ENCODE results near the gene ITIH1. TPM values are rescaled to one million over a fixed set of nuclear protein-coding genes. Genes with fewer than 3 reads are reported as not detected.

ITIH1 gene
- total and polyA plus RNA-seq, 9 of the 15 experiments (the other 6 are each of a cell fraction or from before 2014, with no cell fraction given) = 0.31 TPM; not detected in 8

Small RNA genes within 50 kb of the gene (small RNA-seq; reads per million reads assigned to genes)
- gene AC006254.2 = not detected
- gene MUSTN1 = not detected

Other genes starting within 250 kb of the ITIH1 start
Only the 7 nearest of the 11 such genes appear.
- 157 and 168 TPM in 2 replicates for gene GNL3, start 91.6 kb upstream of the ITIH1 start, total RNA-seq (2014; rRNA removed)
- gene GNL3, start 91.6 kb upstream of the ITIH1 start, total RNA-seq (2014; rRNA removed; fragmentation: Illumina TruSeq; extraction: Trizol) = 240 and 284 TPM in 2 replicates
- 253 and 284 TPM in 2 replicates for gene GNL3, start 91.6 kb upstream of the ITIH1 start, total RNA-seq (2015; rRNA removed; fragmentation: Illumina TruSeq; extraction: Trizol)
- 132 and 146 TPM in 2 replicates for gene GNL3, start 91.6 kb upstream of the ITIH1 start, total RNA-seq (2021)
- gene GNL3, start 91.6 kb upstream of the ITIH1 start, polyA plus RNA-seq (2011; rRNA removed) = 156 and 166 TPM in 2 replicates
- 239 and 287 TPM in 2 replicates for gene GNL3, start 91.6 kb upstream of the ITIH1 start, polyA plus RNA-seq (2014; fragmentation: Illumina TruSeq; extraction: Trizol)
- gene GNL3, start 91.6 kb upstream of the ITIH1 start, polyA plus RNA-seq (2014; fragmentation: Nextera tagmentation; extraction: Ambion mirVana) = 100 to 1,000 TPM; 220 to 313 TPM
- gene GNL3, start 91.6 kb upstream of the ITIH1 start, polyA plus RNA-seq (2014; rRNA removed) = 210 and 219 TPM in 2 replicates
- 31.3 and 33.0 TPM in 2 replicates for gene GLT8D1, start 71.8 kb upstream of the ITIH1 start, total RNA-seq (2014; rRNA removed)
- gene GLT8D1, start 71.8 kb upstream of the ITIH1 start, total RNA-seq (2014; rRNA removed; fragmentation: Illumina TruSeq; extraction: Trizol) = 34.7 and 38.5 TPM in 2 replicates
- gene GLT8D1, start 71.8 kb upstream of the ITIH1 start, total RNA-seq (2015; rRNA removed; fragmentation: Illumina TruSeq; extraction: Trizol) = 33.1 and 34.8 TPM in 2 replicates
- 26.7 and 28.6 TPM in 2 replicates for gene GLT8D1, start 71.8 kb upstream of the ITIH1 start, total RNA-seq (2021)
- gene GLT8D1, start 71.8 kb upstream of the ITIH1 start, polyA plus RNA-seq (2011; rRNA removed) = 59.5 and 65.9 TPM in 2 replicates
- gene GLT8D1, start 71.8 kb upstream of the ITIH1 start, polyA plus RNA-seq (2014; fragmentation: Illumina TruSeq; extraction: Trizol) = 38.6 and 43.7 TPM in 2 replicates
- 10 to 100 TPM; 14.1 to 21.6 TPM for gene GLT8D1, start 71.8 kb upstream of the ITIH1 start, polyA plus RNA-seq (2014; fragmentation: Nextera tagmentation; extraction: Ambion mirVana)
- 33.7 and 34.4 TPM in 2 replicates for gene GLT8D1, start 71.8 kb upstream of the ITIH1 start, polyA plus RNA-seq (2014; rRNA removed)
- gene SPCS1, start 71.5 kb upstream of the ITIH1 start, total RNA-seq (2014; rRNA removed) = 66.4 and 85.0 TPM in 2 replicates
- gene SPCS1, start 71.5 kb upstream of the ITIH1 start, total RNA-seq (2014; rRNA removed; fragmentation: Illumina TruSeq; extraction: Trizol) = 110 and 134 TPM in 2 replicates
- 124 and 127 TPM in 2 replicates for gene SPCS1, start 71.5 kb upstream of the ITIH1 start, total RNA-seq (2015; rRNA removed; fragmentation: Illumina TruSeq; extraction: Trizol)
- gene SPCS1, start 71.5 kb upstream of the ITIH1 start, total RNA-seq (2021) = 103 and 110 TPM in 2 replicates
- 62.3 and 73.9 TPM in 2 replicates for gene SPCS1, start 71.5 kb upstream of the ITIH1 start, polyA plus RNA-seq (2011; rRNA removed)
- 127 and 141 TPM in 2 replicates for gene SPCS1, start 71.5 kb upstream of the ITIH1 start, polyA plus RNA-seq (2014; fragmentation: Illumina TruSeq; extraction: Trizol)
- 100 to 1,000 TPM; 504 to 567 TPM for gene SPCS1, start 71.5 kb upstream of the ITIH1 start, polyA plus RNA-seq (2014; fragmentation: Nextera tagmentation; extraction: Ambion mirVana)
- 107 and 136 TPM in 2 replicates for gene SPCS1, start 71.5 kb upstream of the ITIH1 start, polyA plus RNA-seq (2014; rRNA removed)
- gene NEK4, start 6.7 kb upstream of the ITIH1 start, total RNA-seq (2014; rRNA removed) = 15.5 and 17.5 TPM in 2 replicates
- 20.9 and 22.7 TPM in 2 replicates for gene NEK4, start 6.7 kb upstream of the ITIH1 start, total RNA-seq (2014; rRNA removed; fragmentation: Illumina TruSeq; extraction: Trizol)
- gene NEK4, start 6.7 kb upstream of the ITIH1 start, total RNA-seq (2015; rRNA removed; fragmentation: Illumina TruSeq; extraction: Trizol) = 21.3 and 23.4 TPM in 2 replicates
- 17.6 and 23.1 TPM in 2 replicates for gene NEK4, start 6.7 kb upstream of the ITIH1 start, total RNA-seq (2021)
- gene NEK4, start 6.7 kb upstream of the ITIH1 start, polyA plus RNA-seq (2011; rRNA removed) = 16.5 and 17.7 TPM in 2 replicates
- 13.3 and 16.6 TPM in 2 replicates for gene NEK4, start 6.7 kb upstream of the ITIH1 start, polyA plus RNA-seq (2014; fragmentation: Illumina TruSeq; extraction: Trizol)
- gene NEK4, start 6.7 kb upstream of the ITIH1 start, polyA plus RNA-seq (2014; fragmentation: Nextera tagmentation; extraction: Ambion mirVana) = 1 to 10 TPM; 5.8 to 6.9 TPM
- gene NEK4, start 6.7 kb upstream of the ITIH1 start, polyA plus RNA-seq (2014; rRNA removed) = 11.2 and 11.3 TPM in 2 replicates
- gene ITIH3, start 17.2 kb downstream of the ITIH1 start, total RNA-seq (2014; rRNA removed) = not detected in 2 replicates
- gene ITIH3, start 17.2 kb downstream of the ITIH1 start, total RNA-seq (2014; rRNA removed; fragmentation: Illumina TruSeq; extraction: Trizol) = 0.07 TPM in 1 of 2 replicates, not detected in the other
- gene ITIH3, start 17.2 kb downstream of the ITIH1 start, total RNA-seq (2015; rRNA removed; fragmentation: Illumina TruSeq; extraction: Trizol) = not detected in 2 replicates
- gene ITIH3, start 17.2 kb downstream of the ITIH1 start, total RNA-seq (2021) = 0.25 and 0.35 TPM in 2 replicates
- not detected in 2 replicates for gene ITIH3, start 17.2 kb downstream of the ITIH1 start, polyA plus RNA-seq (2011; rRNA removed)
- gene ITIH3, start 17.2 kb downstream of the ITIH1 start, polyA plus RNA-seq (2014; fragmentation: Illumina TruSeq; extraction: Trizol) = not detected in 2 replicates
- gene ITIH3, start 17.2 kb downstream of the ITIH1 start, polyA plus RNA-seq (2014; fragmentation: Nextera tagmentation; extraction: Ambion mirVana) = not detected
- gene ITIH3, start 17.2 kb downstream of the ITIH1 start, polyA plus RNA-seq (2014; rRNA removed) = not detected in 2 replicates
- gene ITIH4, start 53.1 kb downstream of the ITIH1 start, total RNA-seq (2014; rRNA removed) = 0.09 TPM in 1 of 2 replicates, not detected in the other
- gene ITIH4, start 53.1 kb downstream of the ITIH1 start, total RNA-seq (2014; rRNA removed; fragmentation: Illumina TruSeq; extraction: Trizol) = not detected in 2 replicates
- gene ITIH4, start 53.1 kb downstream of the ITIH1 start, total RNA-seq (2015; rRNA removed; fragmentation: Illumina TruSeq; extraction: Trizol) = not detected in 2 replicates
- 0.62 and 0.96 TPM in 2 replicates for gene ITIH4, start 53.1 kb downstream of the ITIH1 start, total RNA-seq (2021)
- 0.20 TPM in 1 of 2 replicates, not detected in the other for gene ITIH4, start 53.1 kb downstream of the ITIH1 start, polyA plus RNA-seq (2011; rRNA removed)
- not detected in 2 replicates for gene ITIH4, start 53.1 kb downstream of the ITIH1 start, polyA plus RNA-seq (2014; fragmentation: Illumina TruSeq; extraction: Trizol)
- not detected for gene ITIH4, start 53.1 kb downstream of the ITIH1 start, polyA plus RNA-seq (2014; fragmentation: Nextera tagmentation; extraction: Ambion mirVana)
- gene ITIH4, start 53.1 kb downstream of the ITIH1 start, polyA plus RNA-seq (2014; rRNA removed) = not detected in 2 replicates
- 0.18 TPM in 1 of 2 replicates, not detected in the other for gene MUSTN1, start 57.4 kb downstream of the ITIH1 start, total RNA-seq (2014; rRNA removed)
- gene MUSTN1, start 57.4 kb downstream of the ITIH1 start, total RNA-seq (2014; rRNA removed; fragmentation: Illumina TruSeq; extraction: Trizol) = not detected in 2 replicates
- 0.38 TPM in 1 of 2 replicates, not detected in the other for gene MUSTN1, start 57.4 kb downstream of the ITIH1 start, total RNA-seq (2015; rRNA removed; fragmentation: Illumina TruSeq; extraction: Trizol)
- 0.78 TPM in 1 of 2 replicates, not detected in the other for gene MUSTN1, start 57.4 kb downstream of the ITIH1 start, total RNA-seq (2021)
- not detected in 2 replicates for gene MUSTN1, start 57.4 kb downstream of the ITIH1 start, polyA plus RNA-seq (2011; rRNA removed)
- gene MUSTN1, start 57.4 kb downstream of the ITIH1 start, polyA plus RNA-seq (2014; fragmentation: Illumina TruSeq; extraction: Trizol) = 0.74 and 0.82 TPM in 2 replicates
- under 1 TPM in 1 of 2 experiments, not detected in 1; 0.15 TPM for gene MUSTN1, start 57.4 kb downstream of the ITIH1 start, polyA plus RNA-seq (2014; fragmentation: Nextera tagmentation; extraction: Ambion mirVana)
- gene MUSTN1, start 57.4 kb downstream of the ITIH1 start, polyA plus RNA-seq (2014; rRNA removed) = 0.44 TPM in 1 of 2 replicates, not detected in the other